HG02970 (cell line): ENCODE results near the gene TNFRSF19.
"Not testable (repeated sequence)": the region's sequence is repeated elsewhere in the genome, so short reads cannot be mapped to it uniquely, and the experiment has no call there.

Experiments used
- ATAC-seq: cut with Tn5 transposase; IDR thresholded peaks from one replicate; pipeline ENCODE4 v1.9.1; 2021; ENCODE audit warnings: mild to moderate bottlenecking, moderate library complexity, moderate number of reproducible peaks; ENCODE audit not compliant: unreplicated experiment, low FRiP score

TNFRSF19 gene

GRCh38 chr13:23570099-23570920, at the start of gene TNFRSF19:
Gene TNFRSF19 (plus strand): TSS chr13:23570412. CDS start chr13:23590184, 19,772 bp downstream.
- no peak for ATAC-seq

- not testable (repeated sequence) for ATAC-seq
Observed at GRCh38 chr13:23529926-23530325, 40.3 kb upstream of the TNFRSF19 start.

- ATAC-seq: no peak
Observed at GRCh38 chr13:23531446-23531845, 38.8 kb upstream of the TNFRSF19 start.

- ATAC-seq: no peak
Observed at GRCh38 chr13:23534090-23534489, 36.1 kb upstream of the TNFRSF19 start.

GRCh38 chr13:23541221-23541824, 28.9 kb upstream of the TNFRSF19 start:
- no peak for ATAC-seq

- ATAC-seq: no peak
Observed at GRCh38 chr13:23544668-23545067, 25.5 kb upstream of the TNFRSF19 start.

- no peak for ATAC-seq
Observed at GRCh38 chr13:23547000-23547590, 23.1 kb upstream of the TNFRSF19 start.

- ATAC-seq: no peak
Observed at GRCh38 chr13:23549724-23550123, 20.5 kb upstream of the TNFRSF19 start.

GRCh38 chr13:23550163-23550562, 20.0 kb upstream of the TNFRSF19 start:
- no peak for ATAC-seq

GRCh38 chr13:23551213-23552008, 18.8 kb upstream of the TNFRSF19 start:
- ATAC-seq: no peak

GRCh38 chr13:23552171-23552570, 18.0 kb upstream of the TNFRSF19 start:
- no peak for ATAC-seq

- no peak for ATAC-seq
Observed at GRCh38 chr13:23552661-23553060, 17.6 kb upstream of the TNFRSF19 start.

- no peak for ATAC-seq
Observed at GRCh38 chr13:23554000-23554399, 16.2 kb upstream of the TNFRSF19 start.

- no peak for ATAC-seq
Observed at GRCh38 chr13:23557043-23557442, 13.2 kb upstream of the TNFRSF19 start.

GRCh38 chr13:23557733-23558132, 12.5 kb upstream of the TNFRSF19 start:
- no peak for ATAC-seq

- ATAC-seq: no peak
Observed at GRCh38 chr13:23558675-23559536, 11.3 kb upstream of the TNFRSF19 start.

GRCh38 chr13:23560571-23561089, 9.6 kb upstream of the TNFRSF19 start:
- ATAC-seq: no peak

- no peak for ATAC-seq
Observed at GRCh38 chr13:23561261-23561660, 9.0 kb upstream of the TNFRSF19 start.

- no peak for ATAC-seq
Observed at GRCh38 chr13:23563085-23563845, 6.9 kb upstream of the TNFRSF19 start.
